ENCODE measurements around the gene MMAB.

MMAB gene

DNA sequence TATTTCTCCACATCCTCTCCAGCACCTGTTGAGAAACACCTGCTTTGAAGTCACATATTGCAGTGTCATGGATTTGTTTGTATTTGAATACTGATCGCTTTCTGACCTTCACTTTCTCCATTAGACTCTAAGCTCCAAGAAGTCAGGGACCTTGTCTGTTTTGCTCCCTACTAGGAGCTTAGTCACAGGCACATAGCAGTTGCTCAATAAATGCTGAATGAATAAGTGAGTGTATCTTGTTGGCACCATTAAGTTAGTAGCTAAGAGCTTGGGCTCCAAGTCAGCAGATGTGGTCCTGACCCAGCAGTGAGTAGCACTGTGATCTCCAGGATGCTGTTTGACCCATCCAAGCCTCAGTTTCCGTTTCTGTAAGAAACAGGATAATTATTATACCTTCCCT is 10.4 kb upstream of the MMAB start:
- DNase-seq (ENCODE audit: low read depth in 2 of 2) = no peak

DNA sequence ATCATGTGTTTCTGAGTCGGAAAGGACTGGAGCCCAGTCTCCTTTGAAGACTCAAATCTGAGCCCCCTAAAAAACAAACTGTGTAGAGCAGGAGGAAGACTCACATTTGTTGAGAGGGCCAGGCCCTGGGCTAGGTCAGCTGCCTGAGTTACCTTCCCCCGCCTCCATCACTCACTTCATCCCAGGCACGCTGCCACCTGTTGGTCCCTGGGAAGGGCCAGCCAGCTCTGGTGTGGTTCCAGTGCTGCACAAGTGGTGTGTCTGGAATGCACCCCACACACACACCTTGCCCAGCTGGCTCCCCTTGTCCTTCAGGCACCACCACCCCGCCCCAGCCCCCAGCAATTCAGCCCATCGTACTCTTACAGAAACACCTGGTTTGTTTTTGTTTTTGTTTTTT is 9.3 kb upstream of the MMAB start:
- DNase-seq (ENCODE audit: low read depth in 2 of 2) = no peak

DNA sequence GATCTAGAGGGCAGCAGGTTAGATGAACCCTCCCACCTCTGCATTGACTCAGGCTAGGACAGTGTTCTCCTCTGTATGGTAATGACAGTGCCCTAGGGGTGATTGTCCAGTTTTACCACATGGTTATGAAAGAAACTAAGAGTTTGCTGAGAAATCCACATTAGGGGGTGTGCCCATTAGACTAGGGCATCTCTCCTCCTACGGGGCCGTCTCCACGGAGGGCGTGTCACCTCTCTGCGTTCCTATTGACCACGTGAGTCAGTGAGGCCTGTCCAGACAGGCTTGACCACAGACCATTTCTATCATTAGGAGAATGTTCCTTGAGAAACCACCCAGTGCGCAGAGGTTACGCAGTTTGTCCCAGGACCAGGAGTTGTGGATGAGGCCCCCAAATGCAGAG is 8.6 kb upstream of the MMAB start:
- no peak for DNase-seq (ENCODE audit: low read depth in 2 of 2)

DNA sequence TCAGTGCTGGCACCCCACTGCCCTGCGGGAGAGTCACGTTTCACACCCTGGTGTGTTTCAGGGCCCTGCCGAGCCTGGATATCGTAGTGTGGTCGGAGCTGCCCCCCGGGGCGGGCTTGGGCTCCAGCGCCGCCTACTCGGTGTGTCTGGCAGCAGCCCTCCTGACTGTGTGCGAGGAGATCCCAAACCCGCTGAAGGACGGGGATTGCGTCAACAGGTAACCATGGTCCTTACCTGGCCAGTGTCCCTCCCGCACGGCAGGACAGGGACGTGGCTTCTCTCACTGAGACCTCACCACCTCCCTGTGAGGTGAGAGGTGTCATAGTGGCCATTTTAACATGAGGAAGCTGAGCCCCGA is 8.0 kb upstream of the MMAB start:
- no peak for DNase-seq (ENCODE audit: low read depth in 2 of 2)

DNA sequence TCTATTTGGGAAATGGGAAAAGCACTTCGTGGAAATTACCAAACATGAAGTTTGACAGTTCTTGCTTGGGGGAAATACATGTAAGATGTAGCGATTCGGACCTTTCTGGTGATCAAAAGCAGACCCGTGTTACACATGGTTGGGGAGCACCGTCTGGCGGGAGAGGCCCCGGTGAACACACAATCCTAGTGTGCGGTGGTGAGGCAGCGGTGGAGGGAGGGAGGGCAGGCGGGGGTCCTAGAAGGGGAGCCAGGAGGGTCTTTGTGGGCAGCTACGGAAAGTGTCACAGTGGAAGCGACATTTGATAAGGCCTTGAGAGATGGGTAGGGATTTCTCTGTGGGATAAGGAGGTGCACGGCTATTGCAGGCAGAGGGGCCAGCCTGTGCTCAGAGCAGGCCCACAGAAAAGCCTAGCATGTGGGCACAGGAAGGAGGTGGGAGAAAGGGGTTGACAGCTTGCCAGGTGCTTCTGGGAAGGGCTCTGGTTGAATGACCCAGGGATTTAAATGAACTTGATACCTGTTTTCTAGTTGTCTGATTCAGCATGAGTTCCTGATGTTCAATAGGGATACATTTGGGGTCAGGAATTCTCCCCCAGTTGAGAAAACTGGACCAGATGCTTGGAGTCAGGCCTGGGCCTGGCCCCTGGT is 7.5 kb upstream of the MMAB start:
- DNase-seq (ENCODE audit: low read depth in 2 of 2) = no peak

DNA sequence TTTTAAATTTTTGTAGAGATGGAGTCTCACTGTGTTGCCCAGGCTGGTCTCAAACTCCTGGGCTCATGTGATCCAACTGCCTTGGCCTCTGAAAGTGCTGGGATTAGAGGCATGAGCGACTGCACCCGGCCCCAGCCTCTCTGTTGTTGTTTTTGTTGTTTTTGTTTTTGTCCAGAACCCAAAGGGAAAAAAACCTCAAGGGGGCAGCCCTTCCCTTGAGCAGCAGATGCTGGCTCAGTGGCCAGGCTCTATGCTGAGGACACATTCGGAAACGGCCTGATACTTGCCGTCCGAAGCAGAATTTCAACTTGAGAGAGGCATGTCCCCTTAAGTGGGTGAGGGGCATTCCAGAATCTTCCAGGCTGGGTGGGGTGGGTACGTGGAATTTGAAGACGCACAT is 7.0 kb upstream of the MMAB start:
- no peak for DNase-seq (ENCODE audit: low read depth in 2 of 2)

DNA sequence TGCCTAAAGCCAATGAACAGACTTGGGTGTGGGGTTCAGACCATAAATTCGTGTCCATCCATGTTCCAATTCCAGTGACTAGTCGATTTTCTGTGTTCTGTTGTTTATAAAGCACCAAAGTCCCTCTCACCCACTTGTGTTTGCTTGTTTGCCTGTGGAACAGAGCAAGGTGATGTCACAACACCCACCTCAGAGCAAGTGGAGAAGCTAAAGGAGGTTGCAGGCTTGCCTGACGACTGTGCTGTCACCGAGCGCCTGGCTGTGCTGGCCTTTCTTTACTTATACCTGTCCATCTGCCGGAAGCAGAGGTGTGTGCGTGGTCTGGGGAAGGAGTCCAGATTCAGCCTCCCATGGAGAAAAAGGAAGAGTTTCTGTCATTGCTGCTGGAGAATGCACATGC is 6.3 kb upstream of the MMAB start:
- no peak for DNase-seq (ENCODE audit: low read depth in 2 of 2)

DNA sequence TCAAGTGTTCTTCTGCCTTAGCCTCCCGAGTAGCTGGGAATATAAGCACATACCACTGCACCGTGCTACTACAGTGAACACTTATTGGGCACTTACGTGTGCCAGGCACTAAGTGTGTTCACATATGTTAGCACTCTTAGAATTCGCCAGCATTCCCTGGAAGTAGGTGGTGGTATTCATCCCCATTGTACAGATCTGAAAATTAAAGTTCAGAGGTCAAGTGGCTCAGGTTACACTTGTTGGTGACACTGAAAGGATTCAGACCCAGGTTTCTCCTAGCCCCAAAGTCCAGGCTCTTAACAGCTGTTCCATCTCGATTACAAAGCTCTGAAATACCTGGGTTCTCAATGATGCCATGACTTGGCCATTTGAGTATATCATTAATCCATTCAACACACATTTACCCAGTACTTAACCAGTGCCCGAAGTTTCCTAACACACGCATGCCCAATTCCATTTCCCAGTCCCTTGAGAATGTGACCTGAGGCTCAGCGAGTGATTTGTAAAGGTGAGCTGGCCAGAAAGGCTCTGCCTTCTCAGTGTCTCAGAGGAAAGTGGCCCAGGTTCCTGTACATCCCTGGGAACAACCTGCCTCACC is 5.1 kb upstream of the MMAB start:
- no peak for DNase-seq (ENCODE audit: low read depth in 2 of 2)

DNA sequence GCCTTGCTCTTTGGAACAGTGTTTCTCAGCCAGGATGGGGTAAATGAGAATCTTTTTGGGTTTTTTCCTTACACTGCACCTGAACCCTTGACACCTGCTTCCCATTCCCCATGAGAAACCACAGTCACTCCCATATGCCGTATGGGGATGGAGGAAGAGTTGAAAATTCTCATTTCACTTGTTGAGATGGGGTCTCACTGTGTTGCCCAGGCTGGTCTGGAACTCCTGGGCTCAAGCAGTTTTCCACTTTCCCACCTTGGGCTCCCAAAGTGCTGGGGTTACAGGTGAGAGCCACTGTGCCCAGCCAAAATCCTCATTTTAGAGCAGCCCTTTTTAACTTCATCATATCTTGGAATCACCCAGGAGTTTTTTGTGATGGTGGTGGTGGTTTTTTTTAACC is 4.0 kb upstream of the MMAB start:
- no peak for DNase-seq (ENCODE audit: low read depth in 2 of 2)

DNA sequence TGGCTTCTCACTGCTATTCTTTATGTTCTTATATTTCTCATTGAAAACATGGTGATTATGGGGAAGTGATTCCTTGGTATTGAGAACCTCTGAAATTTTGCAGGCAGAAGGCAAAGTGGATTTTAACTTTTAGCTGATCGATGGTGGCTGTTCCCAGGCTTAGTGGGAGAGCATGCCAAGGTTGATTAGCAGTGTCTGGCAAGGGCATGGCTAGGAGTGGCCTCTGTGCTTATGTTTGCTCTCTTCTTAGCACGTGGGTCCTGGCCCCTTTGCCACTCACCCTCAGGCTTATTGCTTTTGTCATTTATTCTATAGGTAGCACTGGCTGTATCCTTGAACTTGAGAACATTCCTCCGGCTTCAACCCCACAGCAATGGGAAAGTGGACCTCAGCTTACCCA is 2.4 kb upstream of the MMAB start:
- no peak for DNase-seq (ENCODE audit: low read depth in 2 of 2)

DNA sequence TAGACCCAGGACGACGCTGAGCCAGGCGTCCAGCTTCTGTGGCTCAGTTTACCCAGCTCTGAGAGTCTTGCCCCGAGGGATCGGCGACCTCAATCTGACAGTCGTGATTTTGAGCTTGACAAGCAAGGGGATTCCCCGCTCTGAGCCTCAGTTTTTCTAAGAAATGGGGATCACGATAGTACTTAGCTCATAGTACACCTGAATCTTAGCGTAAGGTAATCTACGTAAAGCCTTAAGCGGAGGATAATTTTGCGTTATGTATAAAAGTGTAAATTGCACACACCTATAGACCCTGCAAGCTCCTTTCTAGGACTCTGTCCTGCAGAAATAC is 575 bp upstream of the MMAB start:
- DNase-seq (ENCODE audit: low read depth in 2 of 2) = no peak

DNA sequence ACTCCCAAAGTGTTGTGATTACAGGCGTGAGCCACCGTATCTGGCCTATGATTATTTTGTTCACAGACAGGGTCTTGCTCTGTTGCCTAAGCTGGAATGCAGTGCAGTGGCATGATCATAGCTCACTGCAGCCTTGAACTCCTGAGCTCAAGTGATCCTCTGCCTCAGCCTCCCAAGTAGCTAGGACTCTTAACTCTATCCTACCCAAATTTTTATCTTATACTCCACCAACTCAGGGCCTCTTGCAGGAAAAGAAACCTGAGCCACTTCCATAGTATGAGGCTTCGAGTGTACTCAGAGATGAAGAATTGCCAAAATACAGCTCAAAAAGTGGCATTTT is 828 bp downstream of the MMAB start:
- DNase-seq (ENCODE audit: low read depth in 2 of 2) = no peak

DNA sequence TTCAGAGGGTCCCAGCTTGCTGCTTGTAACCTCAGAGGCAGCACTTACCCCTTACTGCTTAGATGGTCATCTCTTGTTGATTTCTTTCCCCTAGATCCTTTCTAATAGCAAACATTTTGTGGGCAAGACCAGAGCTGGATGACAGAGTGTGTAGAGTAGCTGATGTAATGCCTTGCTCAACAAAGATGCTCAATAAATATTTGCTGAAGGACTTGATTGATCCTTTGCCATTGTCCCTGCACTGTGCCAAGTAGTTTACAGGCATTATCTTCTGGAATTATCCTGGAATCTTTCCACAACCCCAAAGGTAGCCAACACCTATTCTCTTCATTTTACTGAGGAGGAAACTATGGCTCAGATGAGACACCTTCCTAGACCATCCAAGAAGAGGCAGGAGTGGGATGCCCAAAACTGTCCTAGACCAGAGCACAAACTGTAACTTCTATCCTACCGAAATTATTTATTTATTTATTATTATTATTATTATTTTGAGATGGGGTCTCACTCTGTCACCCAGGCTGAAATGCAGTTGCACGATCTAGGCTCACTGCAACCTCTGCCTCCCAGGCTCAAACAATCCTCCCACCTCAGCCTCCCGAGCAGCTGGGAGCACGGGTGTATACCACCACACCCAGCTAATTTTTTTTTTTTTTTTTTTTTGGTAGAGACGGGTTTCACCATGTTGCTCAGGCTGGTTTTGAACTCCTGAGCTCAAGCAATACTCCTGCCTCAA is 1.4 kb downstream of the MMAB start:
- DNase-seq (ENCODE audit: low read depth in 2 of 2) = no peak

DNA sequence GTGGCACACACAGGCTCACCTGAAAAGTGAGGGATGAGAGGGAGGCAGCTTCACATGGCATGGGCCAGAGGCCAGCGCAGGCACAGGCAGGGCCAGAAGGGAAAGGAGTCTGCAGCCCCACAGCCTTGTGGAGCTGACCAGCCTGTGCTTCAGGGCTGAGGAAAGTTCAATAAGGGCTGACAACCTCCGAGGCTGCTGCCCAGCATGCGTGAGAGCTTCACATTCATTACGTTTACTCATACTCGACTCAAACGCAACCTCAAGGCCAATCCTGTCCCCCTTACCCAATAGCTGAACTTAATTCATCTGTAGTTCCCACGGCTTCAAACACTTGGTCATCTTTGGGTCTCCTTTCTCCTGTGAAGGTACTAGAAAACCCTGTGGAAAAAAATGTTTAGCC is 4.8 kb downstream of the MMAB start:
- DNase-seq (ENCODE audit: low read depth in 2 of 2) = no peak

DNA sequence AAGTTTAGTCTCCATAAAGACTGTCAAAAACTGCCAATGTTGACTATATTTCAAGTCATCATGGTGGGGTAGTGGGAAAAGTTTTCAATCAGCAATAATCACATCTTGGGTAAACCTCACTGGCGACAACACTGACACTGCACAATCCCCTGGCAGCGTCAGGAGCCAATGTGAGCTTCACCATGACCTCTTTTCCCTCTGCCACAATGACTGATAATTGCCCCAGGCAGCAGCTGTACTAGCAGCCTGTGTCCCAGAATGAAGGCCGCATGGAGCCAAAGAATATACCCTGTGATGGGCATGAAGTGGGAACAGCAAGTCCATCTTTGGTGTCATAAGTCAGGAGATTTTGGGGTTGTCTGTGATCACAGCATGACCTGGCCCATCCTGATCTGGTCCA is 5.3 kb downstream of the MMAB start:
- DNase-seq (ENCODE audit: low read depth in 2 of 2) = no peak

DNA sequence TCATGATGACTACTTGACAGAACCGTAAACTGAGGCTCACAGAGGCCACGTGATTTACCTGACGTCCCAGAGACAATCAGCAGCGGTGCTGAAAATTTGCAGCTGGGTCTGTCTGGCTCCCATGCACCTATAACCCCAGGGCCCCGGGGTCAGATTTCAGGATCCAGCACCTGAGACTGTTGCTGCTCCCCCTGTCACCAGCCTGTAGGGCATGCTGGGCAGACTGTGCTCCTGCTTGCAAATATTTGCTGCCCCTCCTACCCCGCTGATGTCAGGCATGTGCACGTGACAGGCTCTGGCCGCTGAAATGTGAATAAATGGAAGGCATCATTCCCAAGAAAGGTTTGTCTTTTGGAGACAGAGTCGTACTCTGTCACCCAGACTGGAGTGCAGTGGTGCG is 6.0 kb downstream of the MMAB start:
- no peak for DNase-seq (ENCODE audit: low read depth in 2 of 2)

DNA sequence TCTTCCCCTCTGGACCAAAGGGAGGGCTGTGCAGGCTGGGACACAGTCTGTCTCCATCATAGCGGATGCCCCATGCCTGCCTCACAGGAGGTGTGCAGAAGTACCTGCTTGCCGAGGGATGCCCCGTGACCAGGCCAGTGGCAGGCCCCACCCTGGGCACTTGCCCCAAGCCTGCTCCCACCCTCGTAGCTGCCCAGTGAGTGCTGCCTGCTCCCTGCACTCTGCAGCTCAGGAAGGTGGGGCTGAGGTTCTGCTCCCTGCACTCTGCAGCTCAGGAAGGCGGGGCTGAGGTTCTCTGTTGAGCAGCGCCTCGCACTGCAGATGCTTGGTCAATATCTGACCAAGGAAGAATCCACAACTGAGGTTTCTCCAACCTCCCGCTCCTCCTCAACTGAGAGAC is 6.9 kb downstream of the MMAB start:
- no peak for DNase-seq (ENCODE audit: low read depth in 2 of 2)

DNA sequence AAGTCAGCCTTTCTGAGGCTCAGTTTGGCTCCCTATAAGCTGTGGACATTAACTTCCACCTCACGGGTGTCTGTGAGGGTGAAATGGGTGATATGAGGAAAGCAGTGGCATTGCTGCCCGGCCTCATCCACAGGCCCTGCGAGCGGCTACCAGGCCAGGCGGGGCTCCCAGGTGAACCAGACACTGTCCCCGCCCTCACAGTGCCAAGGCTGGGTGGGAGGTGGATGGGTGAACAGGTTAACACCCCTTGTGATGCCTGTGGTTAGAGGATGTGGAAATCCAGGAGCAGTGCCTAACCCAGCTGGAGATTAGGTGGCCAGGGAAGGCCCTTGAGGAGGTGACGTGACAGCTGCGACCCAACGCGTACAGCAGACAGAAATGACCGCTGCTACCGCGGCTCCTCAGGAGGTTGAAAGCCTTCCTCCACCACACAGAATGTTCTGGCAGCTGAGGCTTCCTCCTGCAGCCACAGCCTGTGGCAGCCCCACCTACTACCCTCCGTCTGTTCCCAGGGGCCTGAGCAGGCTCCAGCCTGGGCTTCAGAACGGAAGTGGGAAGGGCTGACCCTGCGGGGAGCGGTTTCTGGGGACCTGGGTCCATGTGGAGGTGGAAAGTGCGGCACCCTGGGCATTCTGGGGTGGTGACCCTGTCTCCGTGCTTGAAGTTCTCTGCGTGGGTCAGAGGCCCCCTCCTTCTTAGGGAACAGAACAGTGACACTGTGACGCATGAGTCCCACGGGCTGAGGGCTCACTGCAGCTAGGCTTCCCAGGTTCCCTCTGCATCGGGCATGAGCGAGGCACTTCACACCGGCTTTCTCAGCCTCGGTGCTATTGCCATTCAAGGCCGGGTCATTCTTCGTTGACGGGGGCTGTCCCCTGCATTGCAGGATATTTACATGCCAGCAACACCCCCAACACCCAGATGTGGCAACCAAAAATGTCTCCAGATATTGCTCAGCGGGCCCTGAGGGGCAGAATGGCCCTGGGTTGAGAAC is 9.7 kb downstream of the MMAB start:
- no peak for DNase-seq (ENCODE audit: low read depth in 2 of 2)

DNA sequence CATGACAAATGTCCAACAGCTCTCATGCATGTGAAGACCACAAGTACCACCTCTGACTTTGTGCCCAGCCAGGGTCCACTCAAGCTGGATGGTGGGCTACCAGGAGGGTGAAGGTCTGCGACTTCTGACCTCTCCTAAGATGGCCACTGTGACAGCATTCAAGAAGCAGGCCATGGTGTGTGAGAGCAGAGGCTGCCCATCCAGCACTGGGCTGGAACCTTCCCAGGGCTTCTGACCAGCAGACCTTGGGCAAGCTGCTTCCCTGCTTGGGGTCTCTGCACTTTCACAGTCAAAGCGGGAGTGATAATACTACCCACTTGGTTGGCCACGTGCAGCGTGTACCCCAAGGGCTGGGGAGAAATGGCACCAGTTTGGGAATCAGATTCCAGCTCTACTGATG is 10.4 kb downstream of the MMAB start:
- no peak for DNase-seq (ENCODE audit: low read depth in 2 of 2)

DNA sequence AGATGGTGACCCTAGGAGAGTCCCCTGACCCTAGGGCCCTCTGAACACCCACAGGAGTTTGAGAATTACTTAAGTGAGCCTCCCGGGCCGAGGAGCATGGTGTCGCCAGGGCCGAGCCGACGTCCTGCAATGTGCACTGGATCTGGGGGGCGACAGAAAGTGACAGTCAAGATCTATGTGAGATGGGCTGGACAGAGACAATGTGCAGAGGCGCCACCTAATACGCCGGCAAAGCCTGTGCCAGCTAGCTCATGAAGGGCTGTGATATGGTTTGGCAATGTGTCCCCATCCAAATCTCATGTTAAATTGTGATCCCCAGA is 11.6 kb downstream of the MMAB start:
- DNase-seq (ENCODE audit: low read depth in 2 of 2) = no peak

DNA sequence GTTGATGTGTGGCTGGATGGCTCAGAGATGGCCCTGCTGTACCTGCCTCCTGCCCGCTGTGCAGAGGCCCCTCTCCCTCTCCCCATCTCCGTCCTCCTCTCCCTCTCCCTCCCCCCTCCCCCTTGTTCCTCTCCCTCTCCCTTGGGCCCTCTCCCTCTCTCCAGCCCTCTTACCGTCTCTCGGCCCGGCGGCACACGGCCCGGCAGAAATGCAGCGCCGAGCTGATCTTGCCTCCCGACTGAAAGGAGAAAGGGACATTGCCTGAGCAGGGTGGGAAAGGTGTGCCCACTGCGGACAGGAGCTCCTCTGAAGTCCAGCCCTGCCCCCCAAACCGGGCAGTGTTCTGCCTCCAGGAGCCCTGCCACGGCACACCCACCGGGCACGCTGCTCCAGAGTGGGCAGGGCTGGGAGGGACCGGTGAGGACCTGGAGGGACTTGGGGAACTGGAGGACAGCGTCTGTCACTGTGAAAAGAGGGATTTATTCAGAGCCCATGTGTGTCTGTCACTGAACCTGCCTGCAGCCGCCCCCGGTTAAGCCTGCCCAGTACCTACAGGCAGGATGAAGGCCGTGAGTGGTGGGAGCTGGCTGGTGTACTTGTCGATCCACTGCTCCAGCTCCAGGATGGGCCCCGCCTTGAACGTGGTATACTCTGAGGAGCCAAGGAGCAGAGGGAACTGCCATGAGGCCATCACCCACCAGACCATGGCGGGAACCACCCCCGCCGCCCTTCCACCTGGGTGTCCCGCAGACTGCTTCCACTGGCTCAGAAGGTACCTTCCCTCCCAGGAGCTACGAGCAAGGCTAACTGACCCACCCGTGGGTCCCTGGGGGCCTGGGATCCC is 12.2 kb downstream of the MMAB start:
- no peak for DNase-seq (ENCODE audit: low read depth in 2 of 2)

DNA sequence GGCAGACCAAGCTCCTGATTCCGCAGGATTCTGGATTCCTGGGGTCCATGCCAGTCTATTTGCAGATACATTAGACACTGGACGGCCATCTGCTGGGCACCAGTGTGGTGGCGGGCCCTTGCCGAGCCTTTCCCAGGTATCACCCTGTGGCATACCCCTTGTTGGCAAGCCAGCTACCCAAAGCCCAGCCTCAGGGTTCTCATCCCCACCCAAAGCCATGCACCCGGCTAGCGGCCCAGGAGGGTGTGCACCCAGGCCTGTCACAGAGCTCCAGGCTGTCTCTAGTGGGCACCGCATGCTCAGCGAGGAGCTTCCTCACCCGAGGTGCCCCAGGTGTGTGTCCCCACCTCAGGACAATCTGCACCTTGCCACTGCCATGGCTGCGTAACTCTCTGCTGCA is 13.7 kb downstream of the MMAB start:
- no peak for DNase-seq (ENCODE audit: low read depth in 2 of 2)
